Measurements from ENCODE around the gene RNASE1. TPM values are rescaled to one million over a fixed set of nuclear protein-coding genes. Genes with fewer than 3 reads are reported as not detected.

The RNASE1 gene
- not detected in 2 replicates for total RNA-seq

- H3K36me3 Mint-ChIP-seq (ENCODE audit: low read depth) = no peaks in the 10 kb centered on the region
- peaks cover 10% of the 10 kb centered on the region for H3K27me3 Mint-ChIP-seq
- H3K9me3 Mint-ChIP-seq = no peaks in the 10 kb centered on the region
- no peak within 1 kb of the TSS for H3K4me3 Mint-ChIP-seq
- ATAC-seq (ENCODE audit: low read depth) (no peak), DNase-seq (no peak)
- H3K27ac Mint-ChIP-seq = no peak within 1 kb of the TSS
- H3K4me1 Mint-ChIP-seq = peaks cover 35% of the 10 kb centered on the region
- TF ChIP-seq CTCF (IDR thresholded peaks at IDR 0.05) = no peak
- intact Hi-C loops (cut with micrococcal nuclease) = loop anchor here (1.0 kb wide), 1 partner anchor 15 kb away; no protein-coding TSS in a partner anchor
- ChIA-PET POLR2A (no interaction called here), CTCF (no interaction called here)
Measured at GRCh38 chr14:20802341-20803084, at the start of gene RNASE1. Gene RNASE1, minus strand, starts transcription at chr14:20802844. Its CDS starts 776 bp downstream, at chr14:20802068.

GRCh38 chr14:20848955-20849570 is 46.4 kb upstream of the RNASE1 start:
- Mint-ChIP-seq H3K9me3 (no peaks in the 10 kb centered on the region), H3K4me1 (peaks cover 3% of the 10 kb centered on the region), H3K27me3 (peaks cover 2% of the 10 kb centered on the region), H3K4me3 (no peak overlapping the region), H3K27ac (no peak overlapping the region), H3K36me3 (ENCODE audit: low read depth) (no peaks in the 10 kb centered on the region)
- no peak for ATAC-seq (ENCODE audit: low read depth)
- no peak for TF ChIP-seq CTCF (IDR thresholded peaks at IDR 0.05)
- ChIA-PET CTCF (interaction anchor here (1.0 to 1.6 kb wide), 3 partner anchors 10 to 152 kb away, joined by 3 to 4 read pairs (median 3); no protein-coding TSS in a partner anchor), POLR2A (no interaction called here)
- intact Hi-C loops (cut with micrococcal nuclease) = no loop called here
- no peak for DNase-seq

- intact Hi-C loops (cut with micrococcal nuclease) = no loop called here
- no peak overlapping the region for H3K4me3 Mint-ChIP-seq
- no peaks in the 10 kb centered on the region for H3K36me3 Mint-ChIP-seq (ENCODE audit: low read depth)
- CTCF ChIA-PET = interaction anchor here (1.0 to 1.6 kb wide), 5 partner anchors 9 to 151 kb away, joined by 3 to 4 read pairs (median 3); no protein-coding TSS in a partner anchor
- H3K4me1 Mint-ChIP-seq = peaks cover 3% of the 10 kb centered on the region
- peaks cover 2% of the 10 kb centered on the region for H3K27me3 Mint-ChIP-seq
- no peak for TF ChIP-seq CTCF (IDR thresholded peaks at IDR 0.05)
- ATAC-seq (ENCODE audit: low read depth) = no peak
- POLR2A ChIA-PET = interaction anchor here (1.0 kb wide), 1 partner anchor 68 kb away, joined by 3 read pairs; the partner anchor contains the start of gene RNASE6
- H3K27ac Mint-ChIP-seq = no peak overlapping the region
- H3K9me3 Mint-ChIP-seq = no peaks in the 10 kb centered on the region
- DNase-seq = no peak
Measured at GRCh38 chr14:20848316-20848954, 45.8 kb upstream of the RNASE1 start.

GRCh38 chr14:20846560-20846959 is 43.9 kb upstream of the RNASE1 start:
- CTCF ChIA-PET = no interaction called here
- intact Hi-C loops (cut with micrococcal nuclease) = no loop called here

More at GRCh38 chr14:20846560-20846959, 43.9 kb upstream of the RNASE1 start:
- H3K4me1 Mint-ChIP-seq = peaks cover 3% of the 10 kb centered on the region
- no peaks in the 10 kb centered on the region for H3K9me3 Mint-ChIP-seq
- peaks cover 2% of the 10 kb centered on the region for H3K27me3 Mint-ChIP-seq
- H3K36me3 Mint-ChIP-seq (ENCODE audit: low read depth) = no peaks in the 10 kb centered on the region
- ATAC-seq (ENCODE audit: low read depth) = no peak
- POLR2A ChIA-PET = interaction anchor here (0.7 kb wide), 1 partner anchor 123 kb away, joined by 3 read pairs; no protein-coding TSS in a partner anchor
- no peak for DNase-seq
- H3K27ac Mint-ChIP-seq = no peak overlapping the region
- TF ChIP-seq CTCF (IDR thresholded peaks at IDR 0.05) = no peak
- no peak overlapping the region for H3K4me3 Mint-ChIP-seq

Measured in activated B cell treated with CpG ODN at 0.5 μM for 24 hours (primary cell).